NOMO-1 (cell line): ENCODE measurements around the gene RBM20.
"Not testable (repeated sequence)": the region's sequence is repeated elsewhere in the genome, so short reads cannot be mapped to it uniquely, and the experiment has no call there.

ENCODE experiments used
- DNase-seq, 2 experiments: peaks; one replicate each; lab custom pipeline; 2025; ENCODE audit not compliant: unreplicated experiment in 2 of 2; lab: John Stamatoyannopoulos, UW

The RBM20 gene

GRCh38 chr10:110758898-110759297 is 114.8 kb downstream of the RBM20 start:
- no peak for DNase-seq

- no peak for DNase-seq
Observed at GRCh38 chr10:110759523-110759922, 115.4 kb downstream of the RBM20 start.

GRCh38 chr10:110762109-110762848 is 118.1 kb downstream of the RBM20 start:
- DNase-seq = no peak

GRCh38 chr10:110762849-110763211 is 118.7 kb downstream of the RBM20 start:
- DNase-seq = no peak

- no peak for DNase-seq
Observed at GRCh38 chr10:110764378-110764777, 120.2 kb downstream of the RBM20 start.

GRCh38 chr10:110764793-110765512 is 120.8 kb downstream of the RBM20 start:
- no peak for DNase-seq

GRCh38 chr10:110765513-110766319 is 121.6 kb downstream of the RBM20 start:
- DNase-seq = no peak

- DNase-seq = not testable (repeated sequence)
Observed at GRCh38 chr10:110767601-110768000, 123.5 kb downstream of the RBM20 start.

- no peak for DNase-seq
Observed at GRCh38 chr10:110770243-110770642, 126.1 kb downstream of the RBM20 start.

- DNase-seq = no peak
Observed at GRCh38 chr10:110771486-110771885, 127.3 kb downstream of the RBM20 start.

- DNase-seq = no peak
Observed at GRCh38 chr10:110771991-110772390, 127.9 kb downstream of the RBM20 start.

GRCh38 chr10:110772454-110773025 is 128.4 kb downstream of the RBM20 start:
- DNase-seq = no peak

- no peak for DNase-seq
Observed at GRCh38 chr10:110773693-110774068, 129.5 kb downstream of the RBM20 start.

- no peak for DNase-seq
Observed at GRCh38 chr10:110774069-110775019, 130.2 kb downstream of the RBM20 start.

GRCh38 chr10:110775020-110775375 is 130.9 kb downstream of the RBM20 start:
- no peak for DNase-seq

GRCh38 chr10:110775406-110775805 is 131.3 kb downstream of the RBM20 start:
- DNase-seq = no peak

- DNase-seq = no peak
Observed at GRCh38 chr10:110777017-110777416, 132.9 kb downstream of the RBM20 start.

GRCh38 chr10:110777661-110778060 is 133.5 kb downstream of the RBM20 start:
- DNase-seq = no peak

GRCh38 chr10:110778211-110778610 is 134.1 kb downstream of the RBM20 start:
- DNase-seq = no peak

- DNase-seq = no peak
Observed at GRCh38 chr10:110779489-110779888, 135.4 kb downstream of the RBM20 start.
